Spleen (tissue), 7 donors: Measurements from ENCODE around the gene SYNRG.

Experiments used
- CTCF ChIP-seq, 11 experiments: fragments of 200-600 bp in 7 of 11; fragments of 450-650 bp in 4 of 11; sonication (generic) in 4 of 11; IDR thresholded peaks in 8 of 11; conservative IDR thresholded peaks in 3 of 11; 1 replicate in 7 of 11; 2 replicates in 4 of 11; pipeline versions ENCODE4 v1.4.0 to v1.8.0; 2016 to 2021; ENCODE audit warnings: antibody characterized with exemption in 11 of 11, inconsistent platforms in 4 of 11, mild to moderate bottlenecking in 1 of 11
- POLR2A ChIP-seq, 3 donors: fragments of 450-650 bp; IDR thresholded peaks; one replicate each; pipeline ENCODE4 v1.5.1; 2017; ENCODE audit warnings: antibody characterized with exemption in 3 of 3, mild to moderate bottlenecking in 1 of 3
- POLR2AphosphoS5 ChIP-seq, 3 donors: sonication (generic); formaldehyde crosslinking; IDR thresholded peaks; one replicate each; pipeline ENCODE4 v1.5.1; 2017; ENCODE audit warnings: antibody characterized with exemption in 3 of 3
- donor health status: DM: no; HTN: no; CAD: no; lungs with moderate emphysema.
- donor health status: DM: no; HTN: no; CAD: no.
- donor health status: DM: no; HTN: no; CAD: no.

- TF ChIP-seq POLR2A (IDR thresholded peaks at IDR 0.05) (no peak), CTCF (IDR thresholded peaks at IDR 0.05 in 8 of 11, conservative IDR thresholded peaks at IDR 0.05 in 3 of 11) (no peak), POLR2AphosphoS5 (IDR thresholded peaks at IDR 0.05) (peak in 1 of 3 donors; percentile 23)
These were observed 95.5 kb downstream of the SYNRG start for GRCh38 chr17:37513711-37514110.
